PC-9 (cell line): ENCODE measurements around the gene ATXN1. TPM values are rescaled to one million over a fixed set of nuclear protein-coding genes. Genes with fewer than 3 reads are reported as not detected.
A peak's percentile ranks its signal among the peaks of the same experiment; 100 is the strongest.

Experiments
- BruUV-seq: library from RNA; stranded (reverse); fragments of 400-500 nt; replicated peaks from 2 replicates; lab custom pipeline; 2021; lab: Mats Ljungman, UMichigan
- CTCF ChIA-PET: fragments of 300-600 bp; sonication (Branson Sonifier 250); formaldehyde crosslinking; loops from one replicate; lab custom pipeline; 2022; ENCODE audit warnings: antibody characterized with exemption; lab: Charles Lee
- POLR2A ChIA-PET: fragments of 300-600 bp; sonication (Branson Sonifier 250); formaldehyde crosslinking; loops from one replicate; lab custom pipeline; 2022; ENCODE audit warnings: antibody characterized with exemption; ENCODE audit not compliant: unreplicated experiment; lab: Charles Lee
- DNase-seq, 2 experiments: peaks; one replicate each; pipeline versions ENCODE4 v3.0.0 to v3.0.0-alpha.2; 2015 to 2022; ENCODE audit warnings: mixed read lengths in 1 of 2
- H2AFZ ChIP-seq: fragments of 200-600 bp; sonication (generic); 2 replicates; pipeline ENCODE4 v1.8.1; 2017; ENCODE audit warnings: antibody characterized with exemption
- H3F3A ChIP-seq: fragments of 200-600 bp; sonication (generic); 2 replicates; pipeline ENCODE4 v1.8.1; 2017; ENCODE audit warnings: antibody characterized with exemption, mild to moderate bottlenecking, low read depth; ENCODE audit not compliant: insufficient read depth
- H3K27ac ChIP-seq: fragments of 200-600 bp; sonication (generic); 2 replicates; pipeline ENCODE4 v1.6.1; 2016; ENCODE audit warnings: mixed run types
- H3K27me3 ChIP-seq: fragments of 200-600 bp; sonication (generic); 2 replicates; pipeline ENCODE4 v1.6.1; 2016; ENCODE audit warnings: low read depth, mixed run types; ENCODE audit not compliant: insufficient read depth
- H3K36me3 ChIP-seq: fragments of 200-600 bp; sonication (generic); 2 replicates; pipeline ENCODE4 v1.6.1; 2016; ENCODE audit warnings: low read depth, mixed run types
- H3K4me1 ChIP-seq: fragments of 200-600 bp; sonication (generic); replicated peaks from 2 replicates; pipeline ENCODE4 v1.6.1; 2016; ENCODE audit warnings: mixed run types; ENCODE audit not compliant: insufficient read depth
- H3K4me2 ChIP-seq: fragments of 200-600 bp; sonication (generic); 2 replicates; pipeline ENCODE4 v1.6.1; 2017; ENCODE audit warnings: mixed run types
- H3K4me3 ChIP-seq: fragments of 200-600 bp; sonication (generic); 2 replicates; pipeline ENCODE4 v1.6.1; 2016; ENCODE audit warnings: mixed run types
- H3K79me2 ChIP-seq: fragments of 200-600 bp; sonication (generic); 2 replicates; pipeline ENCODE4 v1.6.1; 2017; ENCODE audit warnings: low read depth, mixed run types
- H3K9me2 ChIP-seq: fragments of 200-600 bp; sonication (generic); 2 replicates; pipeline ENCODE4 v1.8.1; 2017; ENCODE audit warnings: mild to moderate bottlenecking; ENCODE audit not compliant: insufficient read depth
- H3K9me3 ChIP-seq: fragments of 200-600 bp; sonication (generic); 2 replicates; pipeline ENCODE4 v1.8.1; 2016; ENCODE audit warnings: low read depth; ENCODE audit not compliant: insufficient read depth
- H4K20me1 ChIP-seq: fragments of 200-600 bp; sonication (generic); 2 replicates; pipeline ENCODE4 v1.8.1; 2017; ENCODE audit not compliant: insufficient read depth
- CTCF ChIP-seq: fragments of 200-600 bp; sonication (generic); conservative IDR thresholded peaks from 2 replicates; pipeline ENCODE4 v1.6.1; 2017; ENCODE audit warnings: mixed run types, antibody characterized with exemption, mild to moderate bottlenecking, moderate library complexity
- EZH2 ChIP-seq: fragments of 200-600 bp; sonication (generic); IDR thresholded peaks from 2 replicates; pipeline ENCODE4 v1.8.0; 2017; ENCODE audit warnings: antibody characterized with exemption, low read depth
- intact Hi-C: fragments of 100-400 bp; cut with micrococcal nuclease; formaldehyde crosslinking; loops from one replicate; pipeline ENCODE4 v1.10.0; 2022; ENCODE audit not compliant: unreplicated experiment
- total RNA-seq: library from RNA; stranded (reverse); gene quantifications from 2 replicates; pipeline ENCODE4 v1.2.3, GENCODE V29; 2021

Gene ATXN1
- total RNA-seq, 1 experiment from 2014 or later: 42.7 TPM

GRCh38 chr6:16770701-16771569, 9.7 kb upstream of the ATXN1 start:
- POLR2A ChIA-PET: interaction anchor here (0.5 to 0.6 kb wide), 2 partner anchors 10 kb away, joined by 3 to 7 read pairs; partner anchors contain the start of gene ATXN1

GRCh38 chr6:16769986-16770376, 8.7 kb upstream of the ATXN1 start:
- intact Hi-C loops: loop anchor here (1.0 to 5.0 kb wide), 3 partner anchors 37 to 177 kb away; no protein-coding TSS in a partner anchor
- H2AFZ ChIP-seq: peak overlapping the region; percentile 58; the same call in 1 of the 2 replicates
- H3K9me2 ChIP-seq: no peaks in the 10 kb centered on the region
- peak; percentile 37 to 77 for DNase-seq
- H3K4me3 ChIP-seq: peak overlapping the region; percentile 40; the same call in 1 of the 2 replicates
- TF ChIP-seq CTCF (no peak), EZH2 (no peak)
- H3K9me3 ChIP-seq: no peaks in the 10 kb centered on the region
- H3F3A ChIP-seq: peaks cover 40% of the 10 kb centered on the region
- no peaks in the 10 kb centered on the region for H4K20me1 ChIP-seq
- POLR2A ChIA-PET: interaction anchor here (0.5 to 0.7 kb wide), 2 partner anchors 9 to 168 kb away, joined by 4 to 7 read pairs; partner anchors contain the start of gene ATXN1
- peaks cover 63% of the 10 kb centered on the region for H3K4me1 ChIP-seq
- H3K79me2 ChIP-seq: no peaks in the 10 kb centered on the region
- no peaks in the 10 kb centered on the region for H3K27me3 ChIP-seq
- H3K4me2 ChIP-seq: peak overlapping the region; percentile 79
- H3K27ac ChIP-seq: peak overlapping the region; percentile 97
- BruUV-seq: no TSS peak
- no peaks in the 10 kb centered on the region for H3K36me3 ChIP-seq
- CTCF ChIA-PET: interaction anchor here (0.6 to 0.7 kb wide), 4 partner anchors 96 to 449 kb away, joined by 3 to 11 read pairs (median 7); no protein-coding TSS in a partner anchor

More at GRCh38 chr6:16770701-16771569, 9.7 kb upstream of the ATXN1 start:
- DNase-seq: peak; percentile 42 to 57
- Histone ChIP-seq H3K4me1 (peaks cover 53% of the 10 kb centered on the region), H3K36me3 (no peaks in the 10 kb centered on the region), H3K9me3 (no peaks in the 10 kb centered on the region), H3K27me3 (no peaks in the 10 kb centered on the region), H3F3A (peaks cover 30% of the 10 kb centered on the region), H3K27ac (peak overlapping the region; percentile 97), H3K79me2 (no peaks in the 10 kb centered on the region), H4K20me1 (no peaks in the 10 kb centered on the region), H2AFZ (peak overlapping the region; percentile 58), H3K4me3 (no peak overlapping the region; the same call in 1 of the 2 replicates), H3K9me2 (no peaks in the 10 kb centered on the region), H3K4me2 (peak overlapping the region; percentile 79)
- CTCF ChIA-PET: interaction anchor here (0.6 kb wide), 2 partner anchors 153 to 413 kb away, joined by 3 read pairs; no protein-coding TSS in a partner anchor
- no TSS peak for BruUV-seq
- peak; percentile 80 for TF ChIP-seq CTCF
- TF ChIP-seq EZH2: no peak
- intact Hi-C loops: loop anchor here (5.0 kb wide), 1 partner anchor 36 kb away; no protein-coding TSS in a partner anchor
